ENCODE measurements around the gene UFC1.

DNA sequence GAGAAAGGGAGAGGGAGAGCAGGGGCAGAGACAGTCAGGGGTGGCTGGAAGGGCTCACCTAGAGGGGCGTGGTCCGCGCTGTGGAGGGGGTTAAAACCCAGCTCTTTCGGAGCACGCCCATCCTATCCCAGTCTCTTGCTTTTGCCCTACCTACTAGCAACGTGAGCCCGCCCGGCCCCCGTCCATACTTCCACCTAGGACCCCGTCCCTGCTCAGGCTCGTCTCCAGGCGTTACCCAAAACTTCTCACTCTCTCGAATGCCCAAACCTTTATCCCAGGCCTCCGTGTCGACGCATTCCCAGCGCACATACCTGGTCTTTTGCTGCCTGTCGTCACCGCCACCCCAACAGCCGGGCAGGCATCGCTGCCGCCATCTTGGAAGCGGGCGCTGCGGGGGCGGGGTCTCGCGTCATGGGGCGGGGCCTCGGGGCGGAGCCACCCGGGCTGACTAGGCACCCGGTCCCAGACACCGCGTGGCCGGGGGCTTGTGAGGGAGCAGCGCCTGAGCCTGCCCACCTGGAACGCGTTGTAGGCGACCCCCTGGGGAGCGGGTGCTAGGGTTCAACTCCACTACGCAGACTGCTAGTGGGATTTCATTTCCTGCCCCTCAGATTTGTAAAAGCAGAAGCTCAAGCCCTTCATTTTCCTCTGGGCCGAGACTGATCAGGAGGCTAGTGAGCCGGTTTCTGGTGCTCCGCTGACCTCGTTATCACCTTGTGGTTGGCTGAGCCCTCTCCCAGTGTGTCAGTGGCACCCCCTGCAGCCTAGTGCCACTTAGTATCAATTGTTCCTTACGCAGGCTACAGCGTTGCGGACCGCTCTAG, 23.5 kb downstream of the UFC1 start, which contains the start of gene B4GALT3:
- TF ChIP-seq, protein P1, sequence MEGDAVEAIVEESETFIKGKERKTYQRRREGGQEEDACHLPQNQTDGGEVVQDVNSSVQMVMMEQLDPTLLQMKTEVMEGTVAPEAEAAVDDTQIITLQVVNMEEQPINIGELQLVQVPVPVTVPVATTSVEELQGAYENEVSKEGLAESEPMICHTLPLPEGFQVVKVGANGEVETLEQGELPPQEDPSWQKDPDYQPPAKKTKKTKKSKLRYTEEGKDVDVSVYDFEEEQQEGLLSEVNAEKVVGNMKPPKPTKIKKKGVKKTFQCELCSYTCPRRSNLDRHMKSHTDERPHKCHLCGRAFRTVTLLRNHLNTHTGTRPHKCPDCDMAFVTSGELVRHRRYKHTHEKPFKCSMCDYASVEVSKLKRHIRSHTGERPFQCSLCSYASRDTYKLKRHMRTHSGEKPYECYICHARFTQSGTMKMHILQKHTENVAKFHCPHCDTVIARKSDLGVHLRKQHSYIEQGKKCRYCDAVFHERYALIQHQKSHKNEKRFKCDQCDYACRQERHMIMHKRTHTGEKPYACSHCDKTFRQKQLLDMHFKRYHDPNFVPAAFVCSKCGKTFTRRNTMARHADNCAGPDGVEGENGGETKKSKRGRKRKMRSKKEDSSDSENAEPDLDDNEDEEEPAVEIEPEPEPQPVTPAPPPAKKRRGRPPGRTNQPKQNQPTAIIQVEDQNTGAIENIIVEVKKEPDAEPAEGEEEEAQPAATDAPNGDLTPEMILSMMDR (IDR thresholded peaks at IDR 0.05; ENCODE audit: poor library complexity) = peak; percentile 24
- TF ChIP-seq EZH2 (IDR thresholded peaks at IDR 0.05; ENCODE audit: borderline replicate concordance) = no peak
- no peak for TF ChIP-seq EZH2phosphoT487 (IDR thresholded peaks at IDR 0.05; ENCODE audit: low read depth, severe bottlenecking, unreplicated experiment)

Data from hepatocyte (in vitro differentiated cells).